ENCODE measurements around the gene MEGF6.

The MEGF6 gene

DNA sequence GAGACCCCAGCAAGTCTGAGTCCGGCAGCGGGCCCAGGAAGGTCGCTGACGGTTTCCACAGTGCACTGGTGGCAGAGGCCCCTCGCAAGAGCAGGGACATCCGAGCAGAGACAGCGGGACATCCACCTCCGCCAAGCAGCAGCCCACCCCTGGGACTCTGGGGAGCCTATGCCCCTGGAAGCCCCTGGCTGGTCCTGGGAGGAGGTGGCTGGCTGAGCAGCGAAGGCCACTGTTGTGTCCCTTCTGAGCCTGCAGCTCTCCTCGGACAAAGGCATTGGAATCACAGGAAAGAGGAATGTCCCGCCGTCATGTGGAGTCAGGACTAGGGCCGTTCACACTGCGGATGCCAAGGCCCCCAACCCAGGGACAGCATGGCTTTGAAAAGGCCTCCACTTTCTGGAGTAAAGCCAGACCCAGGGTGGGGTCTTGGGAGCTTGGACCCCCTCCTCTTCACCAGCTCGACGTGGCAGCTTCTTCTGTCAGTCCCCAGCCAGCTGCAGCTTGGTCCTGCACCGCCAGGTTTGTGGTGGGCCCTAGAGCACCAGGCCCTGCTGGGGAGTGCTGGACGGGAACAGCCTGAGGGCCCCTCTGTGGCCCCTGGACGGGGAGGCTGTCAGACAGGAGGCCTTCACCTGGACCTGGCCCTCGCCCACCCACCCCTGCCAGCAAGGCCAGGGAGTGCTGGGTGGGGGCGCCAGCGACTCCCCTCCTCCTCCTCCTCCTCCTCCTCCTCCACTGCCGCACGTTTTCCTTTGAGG lies 1.4 kb downstream of the MEGF6 start:
- DNase-seq (ENCODE audit: low spot score): no peak

DNA sequence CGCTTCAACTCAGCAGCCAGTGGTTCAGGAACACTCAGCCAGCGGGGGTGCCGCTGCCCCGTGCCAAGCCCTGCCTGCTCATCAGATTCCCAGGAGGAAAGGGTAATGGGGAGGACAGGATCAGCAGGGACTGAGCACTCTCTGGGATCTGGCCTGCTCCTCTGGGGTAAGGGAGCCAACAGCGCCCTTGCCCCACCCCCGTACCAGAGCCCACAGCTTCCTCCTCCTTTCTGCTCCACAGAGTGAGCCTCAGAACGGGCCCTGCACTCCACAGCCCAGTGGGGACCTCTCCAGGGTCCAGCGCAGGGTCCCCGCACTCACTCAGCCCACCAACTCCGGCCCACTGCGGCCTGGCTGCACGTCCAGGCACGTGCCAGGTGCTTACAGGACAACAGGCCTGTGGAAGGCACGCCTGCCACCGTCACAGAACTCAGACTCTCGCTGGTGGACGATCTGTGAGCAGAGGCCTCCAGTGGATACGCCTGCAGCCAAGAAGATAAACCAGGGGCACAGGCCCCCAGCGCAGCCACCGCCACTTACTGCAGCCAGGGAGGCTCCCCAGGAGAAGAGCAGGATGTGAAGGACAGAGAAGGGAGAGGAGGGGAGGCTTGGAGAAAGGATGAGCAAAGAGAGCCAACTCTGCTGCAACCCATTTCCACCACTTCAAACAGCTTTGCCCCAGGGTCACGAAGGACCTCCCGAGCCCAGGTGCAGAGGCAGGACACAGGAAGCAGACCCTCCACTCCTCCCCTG lies 2.1 kb downstream of the MEGF6 start:
- DNase-seq (ENCODE audit: low spot score): no peak

DNA sequence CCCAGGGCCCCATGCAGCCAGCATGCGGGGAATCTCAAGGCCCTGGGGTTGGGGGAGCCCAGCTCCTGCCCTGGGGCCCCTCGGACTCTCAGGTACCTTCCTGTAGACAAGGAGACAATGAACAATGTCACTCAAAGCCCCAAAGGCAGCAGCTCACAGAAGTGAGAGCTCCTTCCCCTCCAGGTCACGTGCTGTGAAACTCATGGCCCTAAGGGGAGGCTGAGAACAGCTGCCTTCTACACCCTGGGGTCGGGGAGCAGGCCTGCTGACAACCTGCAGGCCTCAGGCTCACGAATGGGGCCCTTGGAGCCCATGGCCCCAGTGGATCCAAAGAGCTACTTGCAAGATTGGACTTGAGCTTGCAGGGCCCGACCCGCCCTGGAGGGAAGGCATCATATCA lies 3.2 kb downstream of the MEGF6 start:
- DNase-seq (ENCODE audit: low spot score): no peak

DNA sequence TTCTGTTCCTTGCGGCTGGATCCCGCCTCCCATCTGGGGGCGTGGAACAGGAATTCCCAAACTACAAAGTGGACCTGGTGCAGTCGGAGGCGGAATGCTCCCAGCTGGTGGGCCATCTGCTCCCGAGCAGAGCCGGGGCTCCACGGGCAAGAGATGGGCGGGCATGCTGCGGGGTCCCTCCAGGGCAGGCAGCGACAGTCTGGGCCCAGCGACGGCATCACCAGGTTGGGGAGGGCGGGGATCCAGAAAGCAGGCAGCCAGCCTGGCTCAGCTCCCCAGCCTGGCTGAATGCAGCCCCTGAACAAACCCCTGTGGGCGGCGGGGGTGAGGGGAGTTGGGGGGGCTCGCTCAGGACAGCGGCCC lies 3.6 kb downstream of the MEGF6 start:
- no peak for DNase-seq (ENCODE audit: low spot score)

DNA sequence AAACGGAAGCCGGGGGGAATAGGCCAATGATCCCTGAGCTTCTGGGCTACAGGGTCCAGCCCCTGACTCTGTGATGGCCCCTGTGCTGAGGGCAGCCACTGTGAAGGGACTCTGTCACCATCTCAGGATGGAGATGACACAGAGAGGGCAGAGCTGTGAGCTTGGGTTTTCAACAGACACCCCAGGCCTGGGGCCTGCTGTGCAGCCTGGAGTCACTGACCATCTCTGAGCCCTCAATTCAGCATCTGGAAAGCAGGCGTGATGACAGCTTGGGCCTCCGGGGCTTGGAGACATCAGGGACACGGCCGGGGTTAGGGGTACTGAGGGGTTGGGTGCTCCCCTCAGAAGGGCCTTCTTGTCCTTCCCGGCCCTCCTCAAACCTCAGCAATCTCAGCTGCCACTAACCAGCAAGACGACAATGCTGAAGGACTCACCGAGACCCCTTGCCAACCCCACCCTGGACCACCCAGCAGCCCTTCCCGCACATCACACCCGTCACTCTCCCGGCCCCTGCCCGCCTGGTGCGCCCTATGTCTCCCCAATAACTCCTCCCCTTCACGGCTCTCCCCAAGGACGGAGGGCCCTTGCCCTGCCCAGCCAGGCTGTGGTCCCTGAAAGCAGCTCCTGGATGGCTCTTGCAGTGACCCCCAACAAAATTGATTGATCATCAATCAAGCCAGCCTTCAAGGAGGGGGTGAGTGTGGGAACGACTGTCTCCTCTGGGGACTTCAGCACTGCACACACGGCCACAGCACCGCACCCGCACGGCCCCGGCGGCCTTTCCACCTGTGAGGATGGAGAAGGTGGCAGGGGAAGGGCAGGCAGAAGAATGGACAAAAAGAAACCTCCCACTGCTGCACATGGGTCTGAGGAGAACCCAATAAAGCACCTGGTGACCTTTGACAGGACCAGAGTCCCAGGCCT lies 4.3 kb downstream of the MEGF6 start:
- no peak for DNase-seq (ENCODE audit: low spot score)

DNA sequence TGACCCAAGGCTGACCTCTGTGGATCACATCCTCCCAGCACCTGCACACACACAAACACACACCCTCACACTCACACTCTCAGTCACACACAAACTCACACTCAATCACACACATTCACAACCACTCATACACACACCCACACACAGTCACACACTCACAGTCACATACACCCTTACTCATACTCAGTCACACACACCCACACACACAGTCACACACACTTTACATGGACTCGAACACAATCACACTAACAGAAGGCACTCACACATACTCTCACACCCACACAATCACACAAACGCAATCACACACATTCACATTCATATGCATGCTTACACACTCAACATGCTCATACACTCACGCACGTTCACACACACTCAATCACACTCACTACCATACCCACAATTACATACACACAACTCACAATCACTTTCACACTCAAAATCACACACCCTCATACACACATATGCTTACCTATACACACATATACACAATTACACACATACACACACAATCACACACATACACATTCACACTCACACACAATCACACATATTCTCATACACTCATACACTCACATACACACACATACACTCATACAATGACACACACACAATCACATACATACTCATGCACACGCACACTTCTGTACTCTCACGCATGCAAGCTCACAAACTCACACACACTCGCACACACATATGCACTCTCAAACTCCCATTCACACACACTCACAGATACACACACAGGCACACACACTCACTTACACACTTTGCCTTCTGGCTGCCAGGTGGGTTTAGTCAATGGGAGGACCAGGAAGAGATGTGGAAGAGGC lies 6.1 kb downstream of the MEGF6 start:
- no peak for DNase-seq (ENCODE audit: low spot score)

DNA sequence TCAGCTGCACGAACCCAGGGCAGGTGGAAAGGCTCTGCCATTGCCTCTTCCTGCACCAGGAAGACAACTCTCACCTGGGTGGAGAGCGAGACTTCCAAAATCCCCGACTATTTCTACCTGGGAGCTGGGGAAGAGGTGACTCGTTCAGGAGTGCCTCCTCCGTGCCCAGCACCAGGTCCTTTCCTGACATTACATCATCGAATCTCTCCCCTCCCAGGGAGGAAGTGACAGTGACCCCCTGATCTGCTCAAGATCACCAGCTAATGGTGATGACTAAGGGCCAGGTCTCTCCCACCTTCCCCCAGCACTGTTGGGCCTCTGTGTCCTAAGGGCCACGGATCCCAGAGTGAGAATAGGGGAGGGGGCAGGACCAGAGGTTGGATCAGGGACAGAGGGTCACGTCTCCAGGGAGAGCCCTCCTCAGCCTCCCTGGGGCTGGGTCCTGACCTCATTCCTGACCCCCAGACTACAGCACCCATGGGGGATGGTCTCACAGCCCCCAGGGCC lies 6.8 kb downstream of the MEGF6 start:
- no peak for DNase-seq (ENCODE audit: low spot score)

DNA sequence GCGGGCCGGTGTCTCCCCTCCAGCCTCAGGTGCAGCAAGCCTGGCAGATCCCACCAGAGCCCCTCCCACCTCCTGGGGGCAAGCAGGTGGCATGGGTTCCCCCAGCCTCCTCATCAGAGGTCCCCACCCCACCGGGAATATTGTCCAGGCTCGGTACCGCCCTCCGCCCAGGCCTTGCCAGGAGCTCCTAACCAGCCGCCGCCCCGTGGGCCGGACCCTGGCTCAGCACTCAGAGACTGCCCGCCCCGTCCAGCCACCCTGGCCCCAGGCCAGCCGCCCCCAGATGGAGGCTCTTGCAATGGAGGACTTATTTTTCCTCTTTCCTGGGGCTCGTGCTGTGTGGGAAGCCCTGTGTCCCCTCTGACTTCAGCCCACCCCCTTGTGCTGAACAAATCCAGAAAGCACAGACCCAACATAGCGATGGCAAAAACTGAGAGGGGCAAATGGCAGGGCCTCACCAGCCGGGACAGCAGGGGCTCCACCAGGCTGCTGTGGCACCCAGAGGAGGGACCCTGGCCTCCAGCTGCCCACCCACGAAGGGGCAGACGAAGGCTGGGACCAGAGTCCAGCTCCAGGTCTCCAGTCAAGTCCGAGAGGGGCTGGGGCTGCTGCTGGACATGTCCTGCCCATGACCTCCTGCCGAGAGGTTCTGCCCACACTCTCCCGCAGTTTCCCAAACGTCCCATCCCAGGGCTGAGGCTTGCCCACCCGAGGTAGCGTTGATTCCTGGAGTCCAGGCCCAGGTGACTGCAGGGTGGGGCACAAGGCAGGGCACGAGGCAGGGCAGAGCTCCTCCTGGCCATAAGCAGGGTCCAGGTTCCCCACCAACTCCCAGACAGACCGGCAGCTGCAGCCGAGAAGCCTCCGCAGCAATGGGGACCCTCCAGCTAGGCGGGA lies 7.5 kb downstream of the MEGF6 start:
- DNase-seq (ENCODE audit: low spot score): no peak

DNA sequence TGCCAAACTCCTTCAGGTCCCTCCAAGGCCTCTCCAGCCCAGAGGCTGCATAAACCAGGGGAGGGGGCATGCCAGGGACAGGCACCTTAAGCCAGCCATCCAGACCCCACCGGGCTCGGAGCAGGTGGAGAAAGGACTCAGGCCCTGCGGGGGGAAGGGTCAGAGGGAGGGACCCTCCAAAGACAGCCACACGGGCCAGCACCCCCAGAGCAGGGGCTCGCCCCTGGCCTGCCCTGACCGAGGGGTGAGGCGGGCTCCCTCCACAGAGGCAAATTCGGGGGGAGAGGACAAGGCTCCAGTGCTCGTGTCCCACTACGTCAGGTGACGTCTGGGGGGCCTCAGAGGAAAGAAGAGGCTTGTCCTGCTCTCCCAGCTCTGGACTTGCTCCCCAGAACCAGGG lies 8.2 kb downstream of the MEGF6 start:
- no peak for DNase-seq (ENCODE audit: low spot score)

DNA sequence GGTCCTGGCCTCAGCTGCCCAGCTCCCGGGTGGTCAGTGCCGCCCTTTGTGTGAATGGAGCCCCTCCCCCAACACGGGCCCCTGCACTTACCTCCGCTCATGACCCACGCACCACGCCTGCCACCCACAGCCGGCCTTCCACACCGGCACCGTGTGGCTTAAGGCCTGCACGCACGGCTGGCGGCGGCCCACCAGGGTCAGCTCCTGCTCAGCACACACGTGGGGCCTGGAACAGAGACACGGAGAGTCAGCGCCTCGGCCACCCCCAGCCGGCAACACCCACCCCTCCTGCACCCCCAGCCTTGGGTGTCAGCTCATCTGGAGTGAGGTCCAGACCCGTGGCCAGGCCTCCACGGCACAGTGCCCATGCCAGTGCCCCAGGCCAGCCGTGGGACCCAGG lies 8.9 kb downstream of the MEGF6 start:
- DNase-seq (ENCODE audit: low spot score): no peak

DNA sequence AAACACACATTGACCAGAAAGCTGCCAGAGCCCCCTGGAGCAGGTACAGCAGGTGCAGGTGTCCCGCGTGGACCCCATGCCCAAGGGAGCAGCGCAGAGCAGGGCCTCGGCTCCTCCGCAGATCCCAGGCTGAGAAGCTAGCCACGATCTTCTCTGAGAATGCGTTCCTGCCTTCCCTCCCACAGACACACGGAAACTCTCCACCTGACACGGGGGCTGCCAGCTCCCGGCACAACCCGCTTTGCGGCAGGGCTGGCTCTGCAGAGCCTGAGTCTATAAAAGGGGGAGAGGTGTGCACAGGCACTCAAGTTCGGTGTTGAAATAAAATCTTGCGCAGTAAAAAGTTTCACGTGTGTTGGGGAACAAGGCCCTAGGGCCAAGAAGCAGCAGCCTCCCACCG lies 9.6 kb downstream of the MEGF6 start:
- DNase-seq (ENCODE audit: low spot score): no peak

DNA sequence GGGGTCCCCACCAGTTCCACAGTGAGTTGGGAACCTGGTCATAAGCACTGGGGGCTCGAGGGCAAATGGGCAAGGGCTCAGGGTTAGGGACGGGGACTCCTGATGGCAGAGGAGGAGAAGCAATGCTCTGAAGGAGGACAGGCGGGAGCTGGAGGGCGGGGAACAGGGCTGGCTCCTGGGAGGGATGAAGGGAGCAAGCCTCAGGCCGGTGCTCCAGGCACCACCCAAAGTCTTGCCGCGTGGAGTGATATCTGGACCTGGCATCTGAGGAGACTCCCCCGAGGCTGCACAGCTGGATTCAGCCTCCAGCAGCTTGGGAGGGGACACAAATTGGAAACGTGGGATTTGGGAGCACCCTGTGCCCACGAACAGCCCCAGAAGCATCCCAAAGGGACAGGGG lies 11.0 kb downstream of the MEGF6 start:
- no peak for DNase-seq (ENCODE audit: low spot score)

DNA sequence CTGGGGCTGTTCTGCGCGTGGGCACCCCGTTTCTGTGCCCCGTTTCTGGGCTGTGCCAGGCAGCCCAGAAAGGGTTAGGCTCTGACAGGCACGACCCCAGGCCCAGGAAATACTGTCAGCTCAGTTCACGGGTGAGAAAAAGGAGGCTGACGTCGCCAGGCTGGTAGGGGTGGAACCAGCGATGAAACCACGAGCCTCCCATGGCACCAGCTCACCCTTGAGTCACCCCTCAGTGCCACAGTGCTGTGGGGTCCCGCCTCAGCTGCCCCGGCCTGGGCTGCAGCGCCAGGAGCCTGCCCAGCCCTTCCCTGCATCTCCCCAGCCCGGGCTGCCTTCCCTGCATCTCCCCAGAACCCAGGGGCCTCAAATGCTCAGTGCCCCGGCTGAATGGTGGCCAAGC lies 11.5 kb downstream of the MEGF6 start:
- DNase-seq (ENCODE audit: low spot score): no peak

DNA sequence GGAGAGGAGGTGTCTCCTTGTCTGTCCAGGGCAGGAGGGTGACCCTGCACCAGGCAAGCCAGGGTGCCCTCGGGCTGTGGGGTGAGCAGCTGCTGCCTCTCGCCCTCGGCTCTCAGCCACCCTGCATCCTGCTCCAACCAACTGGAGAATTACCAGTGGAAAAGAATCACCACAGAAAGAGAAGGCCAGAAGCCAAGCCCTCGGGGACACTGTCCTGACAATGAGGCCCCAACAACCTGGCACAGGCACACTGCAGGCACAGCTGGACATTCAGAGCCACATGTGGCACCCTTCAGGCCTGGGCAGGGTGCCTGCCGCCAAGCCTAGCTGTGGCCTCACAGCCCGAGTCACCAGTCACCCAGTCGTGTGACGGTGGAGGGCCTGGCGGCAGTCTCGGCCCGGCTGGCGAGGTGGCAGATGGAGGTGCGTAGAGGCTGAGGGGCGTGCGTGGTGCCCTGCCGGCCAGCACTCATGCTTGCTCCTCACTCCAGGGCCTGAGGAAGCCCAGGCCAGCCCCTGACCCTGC lies 12.0 kb downstream of the MEGF6 start:
- no peak for DNase-seq (ENCODE audit: low spot score)

DNA sequence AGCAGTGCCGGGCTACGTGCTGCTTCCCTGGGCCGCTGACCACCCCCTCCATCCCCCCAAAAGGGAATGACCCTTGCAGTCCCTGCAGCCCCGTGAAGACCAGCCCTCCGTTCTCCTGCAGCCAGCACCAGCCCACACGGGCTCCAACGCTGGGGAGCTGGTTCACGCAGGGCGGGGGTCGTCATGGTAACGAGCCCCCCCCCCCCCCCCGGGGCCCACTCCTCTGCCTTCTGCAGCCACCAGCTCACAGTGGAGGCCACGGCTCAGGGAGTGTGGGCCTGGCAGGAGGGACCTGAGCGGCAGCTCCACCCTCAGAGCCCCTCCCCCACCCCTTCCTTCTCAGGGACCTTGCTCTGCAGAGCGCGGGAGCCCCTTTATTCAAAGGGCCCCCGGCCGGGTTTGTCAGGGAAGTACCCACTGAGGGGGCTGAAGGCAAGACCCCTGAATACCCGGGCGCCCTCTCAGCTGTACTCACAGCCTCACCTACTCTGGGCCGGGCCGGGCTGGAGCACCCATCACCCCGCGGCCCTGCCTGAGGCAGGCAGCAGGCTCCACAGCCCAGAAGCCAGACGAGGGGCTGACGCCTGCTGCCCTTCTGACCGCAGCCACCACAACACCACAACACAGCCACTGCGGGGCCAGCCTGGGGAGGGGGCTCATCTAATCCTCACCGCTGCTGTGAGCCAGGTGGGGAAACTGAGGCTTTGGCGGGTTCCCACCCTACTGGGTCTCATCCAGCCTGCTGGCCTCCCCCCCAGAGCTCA lies 12.6 kb downstream of the MEGF6 start:
- DNase-seq (ENCODE audit: low spot score): no peak

DNA sequence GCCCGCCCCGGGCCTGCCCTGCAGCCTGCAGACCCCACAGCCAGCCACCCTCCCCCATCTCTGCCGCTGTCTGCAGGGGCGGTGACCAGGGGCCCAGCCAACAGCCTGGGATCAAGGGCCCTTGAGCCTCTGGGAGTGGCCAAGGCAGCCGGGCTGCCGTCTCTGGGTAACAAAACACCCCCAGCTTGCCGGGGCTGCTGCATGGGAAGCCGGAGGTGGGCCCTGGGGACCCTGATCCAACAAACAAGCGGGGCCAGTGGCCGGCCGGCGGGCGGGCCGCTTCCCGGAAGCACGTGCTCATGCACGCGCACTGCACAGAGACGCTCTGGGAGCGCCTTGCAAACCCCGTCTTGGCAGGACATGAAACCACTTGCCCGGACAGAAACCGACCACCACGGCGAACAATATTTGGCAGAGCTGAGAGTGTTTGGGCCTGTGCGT lies 13.2 kb downstream of the MEGF6 start:
- DNase-seq (ENCODE audit: low spot score): no peak

DNA sequence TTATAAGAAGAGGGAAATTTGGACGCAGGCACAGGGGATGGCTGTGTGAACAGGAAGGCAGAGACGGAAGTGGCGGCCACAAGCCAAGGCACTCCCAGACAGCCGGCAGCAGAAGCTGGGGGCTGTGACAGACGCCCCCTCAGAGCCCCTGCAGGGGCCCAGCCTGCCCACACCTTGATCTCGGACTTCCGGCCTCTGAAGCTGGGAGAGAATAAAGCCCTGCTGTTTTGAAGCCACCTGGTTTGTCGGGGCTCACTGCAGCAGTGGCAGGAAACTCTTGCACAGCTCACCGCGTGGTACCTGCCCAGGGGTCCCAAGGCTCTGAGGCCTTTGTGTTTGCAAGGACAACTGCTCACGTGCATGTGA lies 13.7 kb downstream of the MEGF6 start:
- DNase-seq (ENCODE audit: low spot score): no peak

DNA sequence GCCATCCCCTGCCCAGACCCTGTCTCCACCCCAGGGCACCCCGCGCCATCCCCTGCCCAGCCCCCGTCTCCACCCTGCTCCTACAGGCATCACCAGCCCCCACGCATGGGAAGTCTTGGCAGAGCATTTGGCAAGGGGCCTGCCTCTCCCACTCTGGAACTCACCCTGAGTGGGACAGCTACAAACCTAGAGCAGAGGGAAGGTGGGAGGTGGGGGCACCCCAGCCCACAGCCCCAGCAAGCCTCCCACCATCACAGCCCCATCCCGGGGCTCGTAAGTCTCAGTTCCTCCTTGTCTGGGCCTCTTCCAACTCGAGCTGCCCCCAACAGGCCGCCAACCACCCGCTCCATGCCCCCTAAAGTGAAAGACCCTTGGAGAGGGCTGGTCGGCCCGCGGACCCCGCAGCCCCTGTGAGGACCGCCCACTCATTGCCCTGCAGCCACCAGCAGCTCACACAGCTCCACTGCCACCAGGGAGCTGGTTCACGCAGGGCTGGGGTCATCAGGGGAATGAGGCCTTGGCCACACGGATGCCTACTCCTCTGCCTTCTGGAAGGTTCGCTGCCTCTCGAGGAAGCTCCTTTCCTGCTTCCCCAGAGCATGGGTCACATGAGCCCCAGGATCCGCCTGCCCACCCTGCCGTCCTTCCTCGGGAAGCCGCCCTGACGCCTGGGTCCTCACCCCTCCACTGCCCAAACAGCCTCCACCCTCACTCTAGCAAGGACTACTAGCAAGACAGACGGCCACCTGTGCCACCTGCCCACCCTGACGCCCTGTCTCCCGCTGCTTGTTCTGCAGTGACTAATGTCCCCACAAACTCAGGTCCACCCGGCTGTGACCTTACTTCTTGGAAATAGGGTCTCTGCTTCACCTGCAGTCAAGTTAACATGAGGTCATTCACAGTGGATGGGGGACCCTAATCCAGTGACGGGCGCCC lies 14.4 kb downstream of the MEGF6 start:
- DNase-seq (ENCODE audit: low spot score): no peak

All from hepatic stellate cell (primary cell).